GM06990 (cell line): ENCODE measurements around the gene HID1.
"Not testable (repeated sequence)": the region's sequence is repeated elsewhere in the genome, so short reads cannot be mapped to it uniquely, and the experiment has no call there.

ENCODE experiments used
- DNase-seq: peaks from one replicate; pipeline ENCODE4 v3.0.0-alpha.2; 2011; ENCODE audit not compliant: insufficient read length; ENCODE audit errors: extremely low read depth
- H3K27me3 ChIP-seq: replicated peaks from 2 replicates; pipeline ENCODE4 v1.6.0; 2011; ENCODE audit warnings: low read length; ENCODE audit not compliant: control insufficient read depth, insufficient read depth
- H3K36me3 ChIP-seq: 2 replicates; pipeline ENCODE4 v1.5.1; 2011; ENCODE audit warnings: low read length; ENCODE audit not compliant: control insufficient read depth, insufficient read depth
- H3K4me3 ChIP-seq: replicated peaks from 2 replicates; pipeline ENCODE4 v1.5.1; 2011; ENCODE audit warnings: low read depth, mild to moderate bottlenecking, control low read depth, low read length
- CTCF ChIP-seq: IDR thresholded peaks from 2 replicates; pipeline ENCODE4 v1.5.1; 2011; ENCODE audit warnings: low read length, control low read depth, mild to moderate bottlenecking, inconsistent platforms; ENCODE audit not compliant: insufficient read depth, poor library complexity, severe bottlenecking

The HID1 gene

GRCh38 chr17:74907012-74907411 is 65.5 kb downstream of the HID1 start:
- Histone ChIP-seq H3K27me3 (no peaks in the 10 kb centered on the region; the same call in 1 of the 2 replicates), H3K36me3 (no peaks in the 10 kb centered on the region), H3K4me3 (no peak overlapping the region)
- DNase-seq, result no peak
- TF ChIP-seq CTCF, result no peak

- not testable (repeated sequence) for H3K4me3 ChIP-seq, H3K36me3 ChIP-seq, DNase-seq, H3K27me3 ChIP-seq
Observed at GRCh38 chr17:74906214-74906793, 66.3 kb downstream of the HID1 start.

- no peak overlapping the region for H3K4me3 ChIP-seq
- no peaks in the 10 kb centered on the region; the same call in none of the 2 replicates for H3K27me3 ChIP-seq
- no peak for DNase-seq
- no peaks in the 10 kb centered on the region for H3K36me3 ChIP-seq
- TF ChIP-seq CTCF, result no peak
Observed at GRCh38 chr17:74904687-74905409, 67.7 kb downstream of the HID1 start.

GRCh38 chr17:74903671-74904070 is 68.9 kb downstream of the HID1 start:
- no peak overlapping the region for H3K4me3 ChIP-seq
- H3K27me3 ChIP-seq, result peaks cover 3% of the 10 kb centered on the region
- no peak for TF ChIP-seq CTCF
- H3K36me3 ChIP-seq, result no peaks in the 10 kb centered on the region
- no peak for DNase-seq

- no peaks in the 10 kb centered on the region for H3K36me3 ChIP-seq
- H3K4me3 ChIP-seq, result no peak overlapping the region
- H3K27me3 ChIP-seq, result peaks cover 3% of the 10 kb centered on the region
- DNase-seq, result no peak
- no peak for TF ChIP-seq CTCF
Observed at GRCh38 chr17:74903034-74903433, 69.5 kb downstream of the HID1 start.

- H3K36me3 ChIP-seq, result no peaks in the 10 kb centered on the region
- DNase-seq, result no peak
- TF ChIP-seq CTCF, result no peak
Observed at GRCh38 chr17:74901353-74902135, 71.0 kb downstream of the HID1 start.

More at GRCh38 chr17:74901353-74902135, 71.0 kb downstream of the HID1 start:
- Histone ChIP-seq H3K4me3 (no peak overlapping the region), H3K27me3 (peaks cover 3% of the 10 kb centered on the region)
